ENCODE data around the gene MTUS2. TPM values are rescaled to one million over a fixed set of nuclear protein-coding genes. Genes with fewer than 3 reads are reported as not detected.

Gene MTUS2
- total and polyA plus RNA-seq, 7 experiments from 2014 or later: 0.05 to 0.83 TPM; not detected in 5

DNA sequence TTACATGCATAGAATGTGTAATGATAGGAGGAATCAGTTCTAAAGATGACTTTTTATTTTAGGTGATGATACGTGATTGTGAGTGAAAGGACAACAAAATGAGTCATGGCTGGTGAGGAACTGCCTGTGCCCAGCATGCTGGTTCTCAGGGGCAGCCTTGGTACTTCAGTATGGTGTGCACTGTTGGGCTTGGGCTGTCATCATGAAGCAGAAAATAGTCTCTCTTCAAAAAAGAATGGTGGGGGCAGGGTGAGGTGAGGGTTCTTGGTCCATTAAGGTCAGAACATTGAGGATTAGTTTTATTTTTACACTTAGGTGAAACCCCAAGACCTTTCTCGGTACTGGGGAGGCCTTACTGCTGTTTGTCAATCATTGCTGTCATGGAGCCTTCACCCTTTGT is 309.5 kb downstream of the MTUS2 start:
- Mint-ChIP-seq H3K4me3 (no peak overlapping the region), H3K4me1 (peaks cover 0 to 12% (median 6%) of the 10 kb centered on the region in 7 donors), H3K27ac (no peak overlapping the region), H3K36me3 (peaks cover 0 to 4% (median 0%) of the 10 kb centered on the region in 5 donors), H3K9me3 (peaks cover 0 to 8% (median 0%) of the 10 kb centered on the region in 11 donors), H3K27me3 (no peaks in the 10 kb centered on the region)
- no peak for ATAC-seq
- Histone ChIP-seq H3K36me3 (ENCODE audit: control insufficient read depth in 2 of 3, insufficient read depth in 3 of 3, low read length in 3 of 3) (no peaks in the 10 kb centered on the region), H3K9me3 (ENCODE audit: control insufficient read depth in 2 of 3, low read length in 3 of 3) (no peaks in the 10 kb centered on the region), H3K27me3 (ENCODE audit: control insufficient read depth in 2 of 2, insufficient read depth in 2 of 2, low read length in 2 of 2) (peaks cover 0 to 3% of the 10 kb centered on the region in 2 donors), H3K4me1 (ENCODE audit: control insufficient read depth in 2 of 2, insufficient read depth in 2 of 2, low read length in 2 of 2) (peaks cover 0 to 3% of the 10 kb centered on the region in 2 donors), H3K4me3 (ENCODE audit: low read length) (no peak overlapping the region), H3K27ac (ENCODE audit: low read depth, low read length) (no peak overlapping the region)
- POLR2A ChIA-PET: no interaction called here
- CTCF ChIA-PET: interaction anchor here (0.5 kb wide), 1 partner anchor 1735 kb away, joined by 3 read pairs; no protein-coding TSS in a partner anchor
- DNase-seq: no peak
- intact Hi-C loops (cut with micrococcal nuclease): no loop called here

DNA sequence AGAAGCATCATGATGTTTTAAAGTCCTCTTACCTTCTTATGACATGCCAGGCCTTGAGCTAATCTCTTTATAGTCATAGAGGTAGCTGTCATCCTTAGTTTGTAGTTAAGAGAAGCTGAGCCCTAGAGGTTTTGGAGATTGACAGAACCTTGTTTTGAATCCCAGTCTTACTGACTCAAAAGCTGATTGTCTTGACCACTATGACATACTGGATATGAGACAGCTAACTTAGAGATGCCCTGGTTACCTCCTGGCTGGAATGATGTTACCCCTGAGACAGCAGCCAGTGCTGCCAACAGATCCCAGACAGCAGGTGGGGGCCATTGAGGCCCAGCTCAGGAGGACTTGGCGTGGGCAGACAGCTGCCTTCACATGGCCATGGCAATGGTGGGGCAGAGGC is 311.0 kb downstream of the MTUS2 start:
- H3K27me3 Mint-ChIP-seq: no peaks in the 10 kb centered on the region
- ATAC-seq (no peak), DNase-seq (no peak)
- H3K4me1 Mint-ChIP-seq: peaks cover 0 to 10% (median 3%) of the 10 kb centered on the region in 7 donors
- Histone ChIP-seq H3K27me3 (ENCODE audit: control insufficient read depth in 2 of 2, insufficient read depth in 2 of 2, low read length in 2 of 2) (peaks cover 0 to 3% of the 10 kb centered on the region in 2 donors), H3K4me1 (ENCODE audit: control insufficient read depth in 2 of 2, insufficient read depth in 2 of 2, low read length in 2 of 2) (no peaks in the 10 kb centered on the region), H3K4me3 (ENCODE audit: low read length) (no peak overlapping the region), H3K9me3 (ENCODE audit: control insufficient read depth in 2 of 3, low read length in 3 of 3) (no peaks in the 10 kb centered on the region), H3K27ac (ENCODE audit: low read depth, low read length) (no peak overlapping the region), H3K36me3 (ENCODE audit: control insufficient read depth in 2 of 3, insufficient read depth in 3 of 3, low read length in 3 of 3) (no peaks in the 10 kb centered on the region)
- intact Hi-C loops (cut with micrococcal nuclease): no loop called here
- peaks cover 0 to 8% (median 0%) of the 10 kb centered on the region in 11 donors for H3K9me3 Mint-ChIP-seq
- CTCF ChIA-PET: no interaction called here
- H3K4me3 Mint-ChIP-seq: no peak overlapping the region
- POLR2A ChIA-PET: no interaction called here
- H3K27ac Mint-ChIP-seq: no peak overlapping the region
- peaks cover 0 to 4% (median 0%) of the 10 kb centered on the region in 5 donors for H3K36me3 Mint-ChIP-seq

DNA sequence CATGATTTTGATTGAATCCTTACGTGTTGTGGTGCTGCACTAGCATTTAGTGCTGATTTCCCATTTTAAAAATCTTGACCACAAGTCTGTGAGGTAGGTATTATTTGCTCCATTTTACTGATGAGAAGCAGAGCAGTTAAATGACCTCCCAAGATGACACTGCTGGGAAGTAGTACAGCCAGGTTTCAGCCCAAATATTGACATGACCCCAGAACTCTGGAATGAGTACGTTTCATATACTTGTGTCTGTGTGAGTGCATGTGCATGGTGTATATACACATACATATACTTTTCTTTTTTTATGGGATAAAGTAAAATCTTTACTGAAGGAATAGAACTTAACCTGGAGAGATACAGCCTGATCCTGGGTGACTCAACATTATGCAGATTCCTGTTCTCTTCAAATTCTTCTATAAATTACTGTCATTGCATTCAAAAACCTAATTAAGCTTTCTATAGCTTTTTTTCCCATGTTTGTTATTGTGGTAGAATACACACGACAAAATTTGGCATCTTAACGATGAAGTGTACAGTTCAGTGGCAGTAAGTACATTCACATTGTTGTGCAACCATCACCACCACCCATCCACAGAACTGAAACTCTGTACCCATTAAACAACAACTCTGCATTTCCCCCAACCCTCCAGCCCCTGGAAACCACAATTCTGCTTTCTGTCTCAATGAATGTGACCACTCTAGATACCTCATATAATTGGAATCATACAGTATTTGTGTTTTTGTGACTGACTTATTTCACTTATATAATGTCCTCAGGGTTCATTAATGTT is 311.9 kb downstream of the MTUS2 start:
- DNase-seq (no peak), ATAC-seq (no peak)
- H3K27me3 Mint-ChIP-seq: no peaks in the 10 kb centered on the region
- CTCF ChIA-PET: no interaction called here
- no peak overlapping the region for H3K4me3 Mint-ChIP-seq
- no peaks in the 10 kb centered on the region for H3K27me3 ChIP-seq (ENCODE audit: control insufficient read depth in 2 of 2, insufficient read depth in 2 of 2, low read length in 2 of 2)
- peaks cover 0 to 3% (median 0%) of the 10 kb centered on the region in 7 donors for H3K4me1 Mint-ChIP-seq
- no peaks in the 10 kb centered on the region for H3K4me1 ChIP-seq (ENCODE audit: control insufficient read depth in 2 of 2, insufficient read depth in 2 of 2, low read length in 2 of 2)
- no peak overlapping the region for H3K27ac ChIP-seq (ENCODE audit: low read depth, low read length)
- POLR2A ChIA-PET: no interaction called here
- H3K9me3 ChIP-seq (ENCODE audit: control insufficient read depth in 2 of 3, low read length in 3 of 3): peaks cover 0 to under 1% (median 0%) of the 10 kb centered on the region in 3 experiments
- no peak overlapping the region for H3K4me3 ChIP-seq (ENCODE audit: low read length)
- H3K9me3 Mint-ChIP-seq: peaks cover 0 to 11% (median 2%) of the 10 kb centered on the region in 11 donors
- no peak overlapping the region for H3K27ac Mint-ChIP-seq
- no peaks in the 10 kb centered on the region for H3K36me3 ChIP-seq (ENCODE audit: control insufficient read depth in 2 of 3, insufficient read depth in 3 of 3, low read length in 3 of 3)
- peaks cover 0 to 2% (median 0%) of the 10 kb centered on the region in 5 donors for H3K36me3 Mint-ChIP-seq
- intact Hi-C loops (cut with micrococcal nuclease): no loop called here

DNA sequence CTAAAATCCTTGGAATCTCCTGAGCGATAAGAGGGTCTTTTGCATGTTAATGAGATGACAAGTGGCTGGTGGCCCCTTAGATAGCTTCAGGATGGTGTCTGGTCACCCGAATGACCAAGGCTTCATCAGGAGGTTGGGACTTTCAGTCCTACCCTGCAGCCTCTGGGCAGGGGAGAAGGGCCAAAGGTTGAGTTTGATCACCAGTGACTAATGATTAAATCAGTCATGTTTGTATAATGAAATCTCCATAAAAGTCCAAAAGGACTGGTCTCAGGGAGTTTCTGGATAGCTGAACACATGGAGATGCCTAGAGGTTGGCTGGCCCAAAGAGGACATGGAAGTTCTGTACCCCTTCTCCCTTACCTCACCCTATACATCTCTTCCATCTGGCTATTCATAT is 316.2 kb downstream of the MTUS2 start:
- Mint-ChIP-seq H3K27me3 (peaks cover 0 to 4% (median 0%) of the 10 kb centered on the region in 5 donors), H3K36me3 (no peaks in the 10 kb centered on the region), H3K9me3 (peaks cover 2 to 18% (median 6%) of the 10 kb centered on the region in 11 donors), H3K4me3 (no peak overlapping the region), H3K27ac (no peak overlapping the region), H3K4me1 (no peaks in the 10 kb centered on the region)
- peaks cover 0 to 10% (median 0%) of the 10 kb centered on the region in 3 experiments for H3K9me3 ChIP-seq (ENCODE audit: control insufficient read depth in 2 of 3, low read length in 3 of 3)
- intact Hi-C loops (cut with micrococcal nuclease): no loop called here
- ATAC-seq (no peak), DNase-seq (no peak)
- ChIA-PET CTCF (interaction anchor here (0.8 kb wide), 1 partner anchor 11 kb away, joined by 3 read pairs; no protein-coding TSS in a partner anchor), POLR2A (no interaction called here)
- no peak overlapping the region for H3K4me3 ChIP-seq (ENCODE audit: low read length)
- H3K27me3 ChIP-seq (ENCODE audit: control insufficient read depth in 2 of 2, insufficient read depth in 2 of 2, low read length in 2 of 2): no peaks in the 10 kb centered on the region
- H3K4me1 ChIP-seq (ENCODE audit: control insufficient read depth in 2 of 2, insufficient read depth in 2 of 2, low read length in 2 of 2): no peaks in the 10 kb centered on the region
- H3K36me3 ChIP-seq (ENCODE audit: control insufficient read depth in 2 of 3, insufficient read depth in 3 of 3, low read length in 3 of 3): no peaks in the 10 kb centered on the region
- no peak overlapping the region for H3K27ac ChIP-seq (ENCODE audit: low read depth, low read length)

DNA sequence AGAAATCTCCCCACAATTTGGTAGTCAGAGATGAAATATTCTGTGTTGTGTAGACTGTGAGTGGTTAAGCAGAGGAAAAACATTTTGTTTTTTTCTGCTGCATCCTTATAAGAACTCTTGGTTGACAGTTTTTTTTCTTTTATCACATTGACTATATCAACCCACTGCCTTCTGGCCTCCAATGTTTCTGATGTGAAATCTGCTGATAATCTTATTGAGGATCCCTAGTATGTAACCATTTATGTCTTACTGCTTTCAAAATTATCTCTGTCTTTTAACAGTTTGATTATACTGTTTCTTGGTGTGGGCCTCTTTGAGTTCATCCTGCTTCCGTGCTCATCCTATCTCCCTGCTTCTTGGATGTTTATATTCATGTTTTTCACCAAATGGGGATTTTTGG is 316.9 kb downstream of the MTUS2 start:
- no peaks in the 10 kb centered on the region for H3K36me3 Mint-ChIP-seq
- ATAC-seq: no peak
- Histone ChIP-seq H3K27ac (ENCODE audit: low read depth, low read length) (no peak overlapping the region), H3K9me3 (ENCODE audit: control insufficient read depth in 2 of 3, low read length in 3 of 3) (peaks cover 0 to 10% (median 0%) of the 10 kb centered on the region in 3 experiments), H3K27me3 (ENCODE audit: control insufficient read depth in 2 of 2, insufficient read depth in 2 of 2, low read length in 2 of 2) (no peaks in the 10 kb centered on the region), H3K36me3 (ENCODE audit: control insufficient read depth in 2 of 3, insufficient read depth in 3 of 3, low read length in 3 of 3) (no peaks in the 10 kb centered on the region), H3K4me1 (ENCODE audit: control insufficient read depth in 2 of 2, insufficient read depth in 2 of 2, low read length in 2 of 2) (no peaks in the 10 kb centered on the region), H3K4me3 (ENCODE audit: low read length) (no peak overlapping the region)
- POLR2A ChIA-PET: no interaction called here
- peaks cover 2 to 18% (median 6%) of the 10 kb centered on the region in 11 donors for H3K9me3 Mint-ChIP-seq
- no peak for DNase-seq
- CTCF ChIA-PET: no interaction called here
- H3K27me3 Mint-ChIP-seq: peaks cover 0 to 6% (median 0%) of the 10 kb centered on the region in 5 donors
- no peak overlapping the region for H3K4me3 Mint-ChIP-seq
- intact Hi-C loops (cut with micrococcal nuclease): no loop called here
- no peaks in the 10 kb centered on the region for H3K4me1 Mint-ChIP-seq
- H3K27ac Mint-ChIP-seq: no peak overlapping the region

DNA sequence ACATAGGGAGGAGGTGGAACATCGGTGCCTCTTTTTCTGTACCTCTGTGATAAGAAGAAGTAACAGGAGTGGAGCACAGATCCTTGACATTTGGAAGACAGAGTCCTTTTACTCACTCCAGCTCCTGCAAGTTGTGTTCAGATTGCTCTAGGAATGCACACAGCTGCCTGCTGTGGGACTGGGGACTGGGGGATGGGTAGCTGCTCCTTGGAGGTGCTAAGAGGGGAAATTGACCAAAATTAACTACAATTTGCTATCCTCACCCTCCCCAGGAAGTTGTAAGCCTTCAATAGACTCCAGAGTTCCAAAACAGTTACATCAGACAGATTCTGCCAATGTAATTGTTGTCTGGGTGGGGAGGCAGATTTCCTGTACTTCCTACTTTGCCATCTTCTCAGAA is 317.9 kb downstream of the MTUS2 start:
- no peak overlapping the region for H3K4me3 Mint-ChIP-seq
- no peak overlapping the region for H3K27ac Mint-ChIP-seq
- CTCF ChIA-PET: no interaction called here
- H3K36me3 ChIP-seq (ENCODE audit: control insufficient read depth in 2 of 3, insufficient read depth in 3 of 3, low read length in 3 of 3): no peaks in the 10 kb centered on the region
- POLR2A ChIA-PET: no interaction called here
- ATAC-seq: no peak
- H3K4me1 Mint-ChIP-seq: no peaks in the 10 kb centered on the region
- H3K9me3 Mint-ChIP-seq: peaks cover 3 to 21% (median 6%) of the 10 kb centered on the region in 11 donors
- peaks cover 0 to 6% (median 0%) of the 10 kb centered on the region in 5 donors for H3K27me3 Mint-ChIP-seq
- no peaks in the 10 kb centered on the region for H3K4me1 ChIP-seq (ENCODE audit: control insufficient read depth in 2 of 2, insufficient read depth in 2 of 2, low read length in 2 of 2)
- H3K4me3 ChIP-seq (ENCODE audit: low read length): no peak overlapping the region
- H3K36me3 Mint-ChIP-seq: no peaks in the 10 kb centered on the region
- H3K9me3 ChIP-seq (ENCODE audit: control insufficient read depth in 2 of 3, low read length in 3 of 3): peaks cover 0 to 10% (median 0%) of the 10 kb centered on the region in 3 experiments
- intact Hi-C loops (cut with micrococcal nuclease): no loop called here
- H3K27ac ChIP-seq (ENCODE audit: low read depth, low read length): no peak overlapping the region
- H3K27me3 ChIP-seq (ENCODE audit: control insufficient read depth in 2 of 2, insufficient read depth in 2 of 2, low read length in 2 of 2): no peaks in the 10 kb centered on the region
- DNase-seq: no peak

DNA sequence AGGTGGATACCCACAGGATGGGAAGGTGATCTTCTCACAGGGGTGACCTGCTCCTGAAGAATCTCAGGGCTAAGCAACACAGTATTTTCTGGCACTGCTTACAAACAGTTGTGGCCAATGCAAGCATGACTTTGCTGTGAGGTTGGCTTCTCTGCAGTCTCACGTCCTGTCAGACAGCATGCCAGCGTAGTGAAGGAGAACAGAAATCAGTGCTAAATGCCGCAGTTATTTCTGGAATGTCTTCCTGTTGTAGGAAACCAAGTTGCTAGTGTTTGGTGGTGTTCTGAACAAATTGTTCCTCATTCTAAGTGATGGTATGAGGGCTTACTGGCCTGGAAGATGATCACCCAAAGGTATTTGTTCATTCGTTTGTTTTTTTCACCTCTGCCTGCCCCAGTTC is 320.1 kb downstream of the MTUS2 start:
- Mint-ChIP-seq H3K4me3 (no peak overlapping the region), H3K4me1 (no peaks in the 10 kb centered on the region), H3K9me3 (peaks cover 4 to 26% (median 6%) of the 10 kb centered on the region in 11 donors), H3K27me3 (peaks cover 0 to 6% (median 0%) of the 10 kb centered on the region in 5 donors), H3K36me3 (no peaks in the 10 kb centered on the region), H3K27ac (no peak overlapping the region)
- DNase-seq (no peak), ATAC-seq (no peak)
- POLR2A ChIA-PET: no interaction called here
- H3K36me3 ChIP-seq (ENCODE audit: control insufficient read depth in 2 of 3, insufficient read depth in 3 of 3, low read length in 3 of 3): no peaks in the 10 kb centered on the region
- H3K27me3 ChIP-seq (ENCODE audit: control insufficient read depth in 2 of 2, insufficient read depth in 2 of 2, low read length in 2 of 2): no peaks in the 10 kb centered on the region
- CTCF ChIA-PET: no interaction called here
- no peak overlapping the region for H3K27ac ChIP-seq (ENCODE audit: low read depth, low read length)
- H3K4me3 ChIP-seq (ENCODE audit: low read length): no peak overlapping the region
- peaks cover 0 to 10% (median 0%) of the 10 kb centered on the region in 3 experiments for H3K9me3 ChIP-seq (ENCODE audit: control insufficient read depth in 2 of 3, low read length in 3 of 3)
- intact Hi-C loops (cut with micrococcal nuclease): no loop called here
- no peaks in the 10 kb centered on the region for H3K4me1 ChIP-seq (ENCODE audit: control insufficient read depth in 2 of 2, insufficient read depth in 2 of 2, low read length in 2 of 2)
